GM19372 (cell line): ENCODE results near the gene CHST11.
"Not testable (repeated sequence)": the region's sequence is repeated elsewhere in the genome, so short reads cannot be mapped to it uniquely, and the experiment has no call there.

Experiments used
- ATAC-seq: cut with Tn5 transposase; IDR thresholded peaks from one replicate; pipeline ENCODE4 v1.9.1; 2021; ENCODE audit warnings: mild to moderate bottlenecking, low read depth, moderate library complexity; ENCODE audit not compliant: unreplicated experiment

The CHST11 gene

DNA sequence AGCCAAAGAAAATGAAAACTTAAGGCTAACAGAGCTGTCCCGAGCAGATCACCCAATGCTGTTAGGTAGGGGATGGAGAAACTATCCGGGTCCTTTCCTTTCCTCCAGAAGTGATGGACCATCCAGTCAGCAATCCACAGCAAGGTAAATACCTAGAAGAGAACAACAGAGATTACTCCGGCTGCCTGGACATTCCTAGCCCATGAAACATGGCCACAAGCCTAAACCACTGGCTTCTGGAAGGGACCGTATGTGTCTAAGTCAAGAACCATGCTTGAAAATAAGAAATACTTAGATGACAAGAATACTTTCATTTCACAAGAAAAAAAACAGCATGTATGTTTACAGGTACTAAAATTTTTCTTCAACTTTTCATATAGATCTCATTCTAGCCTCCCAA is 348.4 kb downstream of the CHST11 start:
- ATAC-seq: no peak

DNA sequence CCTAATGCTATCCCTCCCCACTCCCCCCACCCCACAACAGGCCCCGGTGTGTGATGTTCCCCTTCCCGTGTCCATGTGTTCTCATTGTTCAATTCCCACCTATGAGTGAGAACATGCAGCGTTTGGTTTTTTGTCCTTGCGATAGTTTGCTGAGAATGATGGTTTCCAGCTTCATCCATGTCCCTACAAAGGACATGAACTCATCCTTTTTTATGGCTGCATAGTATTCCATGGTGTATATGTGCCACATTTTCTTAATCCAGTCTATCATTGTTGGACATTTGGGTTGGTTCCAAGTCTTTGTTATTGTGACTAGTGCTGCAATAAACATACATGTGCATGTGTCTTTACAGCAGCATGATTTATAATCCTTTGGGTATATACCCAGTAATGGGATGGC is 349.4 kb downstream of the CHST11 start:
- not testable (repeated sequence) for ATAC-seq

DNA sequence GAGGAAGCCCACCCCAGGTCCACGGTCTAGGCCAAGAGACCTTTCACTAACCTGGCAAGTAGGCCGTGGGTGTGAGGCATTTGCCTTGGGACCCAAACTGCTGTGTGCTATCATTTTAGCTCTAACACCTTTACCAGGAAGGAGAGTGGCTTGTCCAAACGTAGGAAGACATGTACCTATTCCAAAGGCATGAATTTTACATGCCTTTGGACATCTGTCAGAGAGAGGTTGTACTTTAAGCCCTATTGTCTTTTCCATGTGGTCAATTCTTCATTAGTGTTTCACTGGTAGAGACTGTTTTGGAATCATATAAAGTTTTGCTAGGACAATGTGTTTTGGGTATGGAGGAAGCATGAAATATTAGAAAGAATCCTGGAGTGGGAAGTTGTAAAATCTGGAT is 352.5 kb downstream of the CHST11 start:
- no peak for ATAC-seq

DNA sequence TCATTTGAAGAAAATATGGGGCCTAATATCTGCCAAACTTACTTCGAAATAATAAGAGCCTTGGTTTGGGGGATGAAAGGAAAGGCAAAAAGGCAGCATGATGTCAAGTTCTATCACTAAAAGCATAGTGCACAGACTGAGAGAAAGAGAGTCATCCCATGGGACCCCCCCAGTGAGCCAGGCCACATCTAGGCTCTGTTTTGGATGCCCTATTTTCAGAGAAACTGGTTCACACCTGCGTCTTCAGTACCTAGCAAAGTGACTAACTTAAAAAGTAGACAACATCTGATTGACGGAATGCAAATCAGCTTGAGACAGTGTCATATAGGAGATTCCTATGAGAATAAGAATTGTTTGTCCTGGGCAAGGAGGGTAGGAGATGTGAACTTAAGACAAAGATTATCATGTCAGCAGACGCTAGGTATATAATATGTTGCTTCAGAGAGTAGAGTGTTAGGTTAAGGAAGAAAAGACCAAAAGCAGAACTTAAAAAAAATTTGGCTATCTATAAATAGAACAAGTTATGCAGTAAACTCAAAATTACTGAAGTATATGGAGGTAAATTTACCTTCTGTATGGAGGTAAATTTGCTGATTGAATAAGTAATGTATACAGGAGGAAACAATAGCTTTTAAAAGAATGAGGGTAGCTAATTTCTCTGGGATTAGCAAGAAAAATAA is 353.1 kb downstream of the CHST11 start:
- ATAC-seq: no peak
